ENCODE measurements around the gene ARL13A. TPM values are rescaled to one million over a fixed set of nuclear protein-coding genes. Genes with fewer than 3 reads are reported as not detected.

ARL13A gene
- total and polyA plus RNA-seq, 2 of the 13 experiments (the other 11 are each of a cell fraction or from before 2014, with no cell fraction given): not detected

- H2AFZ ChIP-seq (ENCODE audit: low read length): no peak overlapping the region
- CTCF ChIA-PET (ENCODE audit: low intra/inter-chr PET ratio, low total read pairs): no interaction called here
- no peak overlapping the region for H3K4me2 ChIP-seq (ENCODE audit: low read depth, low read length)
- no peak for FAIRE-seq
- H3K4me3 ChIP-seq (replicated peaks in 1 of 3; ENCODE audit: insufficient read depth in 1 of 3, low read depth in 2 of 3, low read length in 3 of 3): no peak overlapping the region
- no peaks in the 10 kb centered on the region for H4K20me1 ChIP-seq (ENCODE audit: insufficient read depth, low read length)
- H3K36me3 ChIP-seq (replicated peaks in 1 of 2; ENCODE audit: control insufficient read depth in 1 of 2, insufficient read depth in 2 of 2, low read length in 2 of 2): 0 out of 5 replicates have a peak, but pooled peaks cover 0 to 4% of the 10 kb centered on the region in 2 experiments
- no peaks in the 10 kb centered on the region for H3K79me2 ChIP-seq (ENCODE audit: insufficient read depth, low read length)
- POLR2A ChIA-PET: no interaction called here
- H3K27me3 ChIP-seq (ENCODE audit: control insufficient read depth in 1 of 2, insufficient read depth in 2 of 2, low read length in 2 of 2): no peaks in the 10 kb centered on the region
- in situ Hi-C loops (cut with HindIII; ENCODE audit: extremely low pct_ligation_motif_present, low pct_unique_long_range_greater_than_20kb): no loop called here
- ATAC-seq: no peak
- TF ChIP-seq ISX (CRISPR knock-in tag; conservative IDR thresholded peaks at IDR 0.05) (no peak), FOXK2 (IDR thresholded peaks at IDR 0.05) (no peak), ZBTB44 (CRISPR knock-in tag; IDR thresholded peaks at IDR 0.05) (no peak), MIXL1 (CRISPR knock-in tag; IDR thresholded peaks at IDR 0.05) (no peak), KAT2B (IDR thresholded peaks at IDR 0.05; ENCODE audit: borderline replicate concordance, low read depth, low read length) (no peak), ISL2 (CRISPR knock-in tag; IDR thresholded peaks at IDR 0.05) (no peak), MIER2 (CRISPR knock-in tag; IDR thresholded peaks at IDR 0.05) (no peak), MBD4 (IDR thresholded peaks at IDR 0.05; ENCODE audit: borderline replicate concordance, low read length) (no peak), RFX5 (IDR thresholded peaks at IDR 0.05; ENCODE audit: low read depth, low read length) (no peak), ZBTB1 (CRISPR knock-in tag; IDR thresholded peaks at IDR 0.05; ENCODE audit: borderline replicate concordance) (no peak), SALL2 (CRISPR knock-in tag; IDR thresholded peaks at IDR 0.05) (no peak), PHF5A (CRISPR knock-in tag; IDR thresholded peaks at IDR 0.05; ENCODE audit: low read depth, unreplicated experiment) (no peak), NFYC (CRISPR knock-in tag; IDR thresholded peaks at IDR 0.05) (no peak), ZNF337 (CRISPR knock-in tag; IDR thresholded peaks at IDR 0.05; ENCODE audit: borderline replicate concordance, low read depth) (no peak)
- TF ChIP-seq, protein P1, sequence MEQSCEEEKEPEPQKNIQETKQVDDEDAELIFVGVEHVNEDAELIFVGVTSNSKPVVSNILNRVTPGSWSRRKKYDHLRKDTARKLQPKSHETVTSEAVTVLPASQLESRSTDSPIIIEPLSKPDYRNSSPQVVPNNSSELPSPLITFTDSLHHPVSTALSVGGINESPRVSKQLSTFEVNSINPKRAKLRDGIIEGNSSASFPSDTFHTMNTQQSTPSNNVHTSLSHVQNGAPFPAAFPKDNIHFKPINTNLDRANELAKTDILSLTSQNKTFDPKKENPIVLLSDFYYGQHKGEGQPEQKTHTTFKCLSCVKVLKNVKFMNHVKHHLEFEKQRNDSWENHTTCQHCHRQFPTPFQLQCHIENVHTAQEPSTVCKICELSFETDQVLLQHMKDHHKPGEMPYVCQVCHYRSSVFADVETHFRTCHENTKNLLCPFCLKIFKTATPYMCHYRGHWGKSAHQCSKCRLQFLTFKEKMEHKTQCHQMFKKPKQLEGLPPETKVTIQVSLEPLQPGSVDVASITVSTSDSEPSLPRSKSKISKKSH (CRISPR knock-in tag; IDR thresholded peaks at IDR 0.05; ENCODE audit: borderline replicate concordance): no peak
- TF ChIP-seq, protein P2, sequence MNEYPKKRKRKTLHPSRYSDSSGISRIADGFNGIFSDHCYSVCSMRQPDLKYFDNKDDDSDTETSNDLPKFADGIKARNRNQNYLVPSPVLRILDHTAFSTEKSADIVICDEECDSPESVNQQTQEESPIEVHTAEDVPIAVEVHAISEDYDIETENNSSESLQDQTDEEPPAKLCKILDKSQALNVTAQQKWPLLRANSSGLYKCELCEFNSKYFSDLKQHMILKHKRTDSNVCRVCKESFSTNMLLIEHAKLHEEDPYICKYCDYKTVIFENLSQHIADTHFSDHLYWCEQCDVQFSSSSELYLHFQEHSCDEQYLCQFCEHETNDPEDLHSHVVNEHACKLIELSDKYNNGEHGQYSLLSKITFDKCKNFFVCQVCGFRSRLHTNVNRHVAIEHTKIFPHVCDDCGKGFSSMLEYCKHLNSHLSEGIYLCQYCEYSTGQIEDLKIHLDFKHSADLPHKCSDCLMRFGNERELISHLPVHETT (CRISPR knock-in tag; conservative IDR thresholded peaks at IDR 0.05): no peak
- TF ChIP-seq, protein P3, sequence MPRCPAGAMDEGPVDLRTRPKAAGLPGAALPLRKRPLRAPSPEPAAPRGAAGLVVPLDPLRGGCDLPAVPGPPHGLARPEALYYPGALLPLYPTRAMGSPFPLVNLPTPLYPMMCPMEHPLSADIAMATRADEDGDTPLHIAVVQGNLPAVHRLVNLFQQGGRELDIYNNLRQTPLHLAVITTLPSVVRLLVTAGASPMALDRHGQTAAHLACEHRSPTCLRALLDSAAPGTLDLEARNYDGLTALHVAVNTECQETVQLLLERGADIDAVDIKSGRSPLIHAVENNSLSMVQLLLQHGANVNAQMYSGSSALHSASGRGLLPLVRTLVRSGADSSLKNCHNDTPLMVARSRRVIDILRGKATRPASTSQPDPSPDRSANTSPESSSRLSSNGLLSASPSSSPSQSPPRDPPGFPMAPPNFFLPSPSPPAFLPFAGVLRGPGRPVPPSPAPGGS (CRISPR knock-in tag; IDR thresholded peaks at IDR 0.05): no peak
- TF ChIP-seq, protein P4, sequence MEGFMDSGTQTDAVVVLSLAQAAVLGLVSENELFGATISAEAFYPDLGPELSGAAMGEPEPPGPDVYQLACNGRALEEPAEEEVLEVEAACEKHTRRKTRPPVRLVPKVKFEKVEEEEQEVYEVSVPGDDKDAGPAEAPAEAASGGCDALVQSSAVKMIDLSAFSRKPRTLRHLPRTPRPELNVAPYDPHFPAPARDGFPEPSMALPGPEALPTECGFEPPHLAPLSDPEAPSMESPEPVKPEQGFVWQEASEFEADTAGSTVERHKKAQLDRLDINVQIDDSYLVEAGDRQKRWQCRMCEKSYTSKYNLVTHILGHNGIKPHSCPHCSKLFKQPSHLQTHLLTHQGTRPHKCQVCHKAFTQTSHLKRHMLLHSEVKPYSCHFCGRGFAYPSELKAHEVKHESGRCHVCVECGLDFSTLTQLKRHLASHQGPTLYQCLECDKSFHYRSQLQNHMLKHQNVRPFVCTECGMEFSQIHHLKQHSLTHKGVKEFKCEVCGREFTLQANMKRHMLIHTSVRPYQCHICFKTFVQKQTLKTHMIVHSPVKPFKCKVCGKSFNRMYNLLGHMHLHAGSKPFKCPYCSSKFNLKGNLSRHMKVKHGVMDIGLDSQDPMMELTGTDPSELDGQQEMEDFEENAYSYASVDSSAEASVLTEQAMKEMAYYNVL (CRISPR knock-in tag; IDR thresholded peaks at IDR 0.05; ENCODE audit: borderline replicate concordance): no peak
- no peak for DNase-seq (ENCODE audit: low spot score)
- H3K27ac ChIP-seq (ENCODE audit: extremely low read length, insufficient read depth, low read length): no peak overlapping the region
- no peak overlapping the region for H3K9ac ChIP-seq (ENCODE audit: insufficient read depth, low read depth, low read length)
- no peaks in the 10 kb centered on the region for H3K4me1 ChIP-seq (ENCODE audit: insufficient read depth, low read length)
- BruUV-seq (replicated peaks): no TSS peak
- H3K9me3 ChIP-seq (ENCODE audit: low read length): no peaks in the 10 kb centered on the region
- intact Hi-C loops (cut with micrococcal nuclease; ENCODE audit: unreplicated experiment): no loop called here
Observed at GRCh38 chrX:101037231-101037630, 67.7 kb downstream of the ARL13A start.
